Measurements from ENCODE around the gene CCDC169. TPM values are rescaled to one million over a fixed set of nuclear protein-coding genes. Genes with fewer than 3 reads are reported as not detected.

The CCDC169 gene
- total RNA-seq, 6 donors from 2014 or later = 0.20 to 0.74 (median 0.26) TPM; not detected in 3

DNA sequence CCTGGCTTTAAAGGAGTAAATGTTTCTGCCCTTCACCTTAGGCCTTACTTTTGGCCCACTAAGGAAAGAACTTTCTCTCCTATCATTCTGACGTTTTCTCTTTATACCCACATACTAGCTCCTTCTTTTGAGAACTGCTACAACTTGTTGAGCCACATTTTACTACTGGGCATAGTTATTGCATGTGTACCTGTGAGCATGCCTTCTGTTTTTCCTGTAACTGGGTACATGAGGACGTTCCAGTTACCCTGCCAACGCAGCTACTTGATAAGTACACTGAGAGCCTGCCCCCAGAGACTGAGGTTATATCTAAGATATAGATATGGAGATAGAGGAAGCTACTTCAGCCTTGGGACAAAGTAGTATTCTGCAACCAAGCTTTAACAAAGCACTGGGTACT is 3.5 kb downstream of the CCDC169 start:
- no peak overlapping the region for H3K4me3 ChIP-seq
- no peak for DNase-seq
- no peak overlapping the region for H3K27ac ChIP-seq
- 47 to 61% methylated on average over 3 of the region's 3 CpGs for WGBS, 2 donors
- peaks cover 0 to under 1% (median 0%) of the 10 kb centered on the region in 4 donors for H3K9me3 ChIP-seq
- TF ChIP-seq POLR2AphosphoS5 (IDR thresholded peaks at IDR 0.05) = no peak
- no peak for TF ChIP-seq POLR2A (IDR thresholded peaks at IDR 0.05)
- TF ChIP-seq, protein P1, sequence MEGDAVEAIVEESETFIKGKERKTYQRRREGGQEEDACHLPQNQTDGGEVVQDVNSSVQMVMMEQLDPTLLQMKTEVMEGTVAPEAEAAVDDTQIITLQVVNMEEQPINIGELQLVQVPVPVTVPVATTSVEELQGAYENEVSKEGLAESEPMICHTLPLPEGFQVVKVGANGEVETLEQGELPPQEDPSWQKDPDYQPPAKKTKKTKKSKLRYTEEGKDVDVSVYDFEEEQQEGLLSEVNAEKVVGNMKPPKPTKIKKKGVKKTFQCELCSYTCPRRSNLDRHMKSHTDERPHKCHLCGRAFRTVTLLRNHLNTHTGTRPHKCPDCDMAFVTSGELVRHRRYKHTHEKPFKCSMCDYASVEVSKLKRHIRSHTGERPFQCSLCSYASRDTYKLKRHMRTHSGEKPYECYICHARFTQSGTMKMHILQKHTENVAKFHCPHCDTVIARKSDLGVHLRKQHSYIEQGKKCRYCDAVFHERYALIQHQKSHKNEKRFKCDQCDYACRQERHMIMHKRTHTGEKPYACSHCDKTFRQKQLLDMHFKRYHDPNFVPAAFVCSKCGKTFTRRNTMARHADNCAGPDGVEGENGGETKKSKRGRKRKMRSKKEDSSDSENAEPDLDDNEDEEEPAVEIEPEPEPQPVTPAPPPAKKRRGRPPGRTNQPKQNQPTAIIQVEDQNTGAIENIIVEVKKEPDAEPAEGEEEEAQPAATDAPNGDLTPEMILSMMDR (IDR thresholded peaks at IDR 0.05) = no peak
- no peak for TF ChIP-seq EP300 (IDR thresholded peaks at IDR 0.05)
- H3K4me1 ChIP-seq = peaks cover 3 to 9% (median 6%) of the 10 kb centered on the region in 4 donors
- H3K27me3 ChIP-seq = no peaks in the 10 kb centered on the region
- no peaks in the 10 kb centered on the region for H3K36me3 ChIP-seq
- no peak for ATAC-seq (ENCODE audit: low FRiP score in 2 of 2)

DNA sequence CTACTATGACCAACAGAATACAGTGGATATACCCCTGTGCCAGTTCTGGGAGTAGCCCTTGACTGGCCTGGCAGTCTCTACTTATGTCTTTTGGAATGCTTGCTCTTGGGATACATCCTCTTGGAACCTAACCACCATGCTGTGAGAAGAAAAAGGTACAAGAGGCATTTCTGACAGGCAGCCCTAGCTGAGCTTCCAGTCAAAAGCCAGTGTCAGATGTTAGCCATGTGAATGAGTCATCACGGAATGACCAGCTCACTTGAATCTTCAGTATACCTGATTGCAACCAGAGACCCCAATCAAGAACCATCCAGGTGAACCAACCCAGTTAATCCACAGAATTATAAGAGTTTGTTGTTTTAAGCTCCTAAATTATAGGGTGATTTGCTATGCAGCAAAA is 4.1 kb downstream of the CCDC169 start:
- H3K4me3 ChIP-seq = no peak overlapping the region
- 86 to 89% methylated on average over 1 of the region's 1 CpG for WGBS, 2 donors
- DNase-seq (no peak), ATAC-seq (ENCODE audit: low FRiP score in 2 of 2) (no peak)
- TF ChIP-seq POLR2A (IDR thresholded peaks at IDR 0.05) (no peak), POLR2AphosphoS5 (IDR thresholded peaks at IDR 0.05) (no peak), EP300 (IDR thresholded peaks at IDR 0.05) (no peak)
- TF ChIP-seq, protein P1 (IDR thresholded peaks at IDR 0.05) = no peak
- no peaks in the 10 kb centered on the region for H3K36me3 ChIP-seq
- no peaks in the 10 kb centered on the region for H3K27me3 ChIP-seq
- H3K4me1 ChIP-seq = peaks cover 3 to 8% (median 4%) of the 10 kb centered on the region in 4 donors
- H3K27ac ChIP-seq = no peak overlapping the region
- H3K9me3 ChIP-seq = peaks cover 0 to 7% (median 0%) of the 10 kb centered on the region in 4 donors

DNA sequence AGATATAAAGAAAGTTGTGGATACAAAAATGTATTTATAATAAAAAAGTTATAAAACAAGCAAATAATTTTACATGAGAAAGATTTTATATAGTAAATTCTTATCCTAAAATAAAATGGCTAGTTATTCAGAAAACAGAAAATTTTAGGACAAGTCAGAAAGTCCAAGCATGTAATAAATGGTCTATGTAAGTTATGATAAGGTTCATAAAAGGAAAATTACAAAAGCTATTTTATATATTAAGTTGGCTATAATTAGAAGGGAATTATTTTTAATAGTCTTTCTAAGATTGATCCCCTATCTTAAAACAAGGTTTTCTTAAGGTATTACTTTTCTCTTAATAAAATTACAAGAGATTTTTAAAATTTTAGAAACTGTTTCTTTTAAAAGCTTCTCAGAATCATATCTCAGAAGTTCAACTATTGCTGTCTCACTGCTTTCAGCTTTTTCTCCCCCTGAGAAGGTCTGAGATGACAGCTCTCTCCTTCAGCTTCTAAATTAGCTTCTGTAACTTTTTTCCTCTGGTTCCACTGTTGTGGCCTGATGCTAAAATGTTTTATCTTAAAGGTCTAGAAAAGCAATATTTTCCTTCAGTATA is 8.7 kb downstream of the CCDC169 start:
- Histone ChIP-seq H3K4me1 (no peaks in the 10 kb centered on the region), H3K4me3 (no peak overlapping the region), H3K36me3 (no peaks in the 10 kb centered on the region), H3K9me3 (peaks cover 0 to 8% (median 0%) of the 10 kb centered on the region in 4 donors), H3K27me3 (no peaks in the 10 kb centered on the region), H3K27ac (no peak overlapping the region)
- ATAC-seq (ENCODE audit: low FRiP score in 2 of 2) = no peak
- DNase-seq = no peak
- TF ChIP-seq POLR2AphosphoS5 (IDR thresholded peaks at IDR 0.05) (no peak), POLR2A (IDR thresholded peaks at IDR 0.05) (no peak), EP300 (IDR thresholded peaks at IDR 0.05) (no peak)
- TF ChIP-seq, protein P1 (IDR thresholded peaks at IDR 0.05) = no peak

DNA sequence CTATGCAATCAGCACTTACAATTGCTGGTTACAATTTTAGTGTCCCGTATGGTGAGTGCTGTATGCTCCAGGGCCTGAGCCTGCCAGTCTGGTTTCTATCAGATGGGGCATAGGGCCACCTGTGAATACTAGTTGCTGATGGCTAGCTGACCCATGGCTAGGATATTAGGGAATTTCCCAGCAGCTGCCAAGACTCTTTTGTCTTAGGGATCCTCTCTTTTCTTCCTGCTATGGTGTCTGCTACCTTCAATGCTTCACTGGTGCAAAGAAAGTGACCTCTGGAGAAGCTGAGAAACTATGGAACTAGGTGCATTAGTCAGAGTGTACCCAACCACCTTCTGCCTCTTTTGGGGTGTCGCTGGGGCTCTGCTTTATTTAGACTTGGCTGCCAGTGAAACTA is 11.6 kb downstream of the CCDC169 start:
- Histone ChIP-seq H3K4me3 (no peak overlapping the region), H3K27me3 (no peaks in the 10 kb centered on the region), H3K27ac (no peak overlapping the region), H3K4me1 (no peaks in the 10 kb centered on the region), H3K36me3 (no peaks in the 10 kb centered on the region), H3K9me3 (peaks cover 0 to 8% (median 0%) of the 10 kb centered on the region in 4 donors)
- 83 to 95% methylated on average over 2 of the region's 2 CpGs for WGBS, 2 donors
- no peak for DNase-seq
- no peak for ATAC-seq (ENCODE audit: low FRiP score in 2 of 2)
- TF ChIP-seq, protein P1 (IDR thresholded peaks at IDR 0.05) = no peak
- TF ChIP-seq POLR2A (IDR thresholded peaks at IDR 0.05) (no peak), EP300 (IDR thresholded peaks at IDR 0.05) (no peak), POLR2AphosphoS5 (IDR thresholded peaks at IDR 0.05) (no peak)

DNA sequence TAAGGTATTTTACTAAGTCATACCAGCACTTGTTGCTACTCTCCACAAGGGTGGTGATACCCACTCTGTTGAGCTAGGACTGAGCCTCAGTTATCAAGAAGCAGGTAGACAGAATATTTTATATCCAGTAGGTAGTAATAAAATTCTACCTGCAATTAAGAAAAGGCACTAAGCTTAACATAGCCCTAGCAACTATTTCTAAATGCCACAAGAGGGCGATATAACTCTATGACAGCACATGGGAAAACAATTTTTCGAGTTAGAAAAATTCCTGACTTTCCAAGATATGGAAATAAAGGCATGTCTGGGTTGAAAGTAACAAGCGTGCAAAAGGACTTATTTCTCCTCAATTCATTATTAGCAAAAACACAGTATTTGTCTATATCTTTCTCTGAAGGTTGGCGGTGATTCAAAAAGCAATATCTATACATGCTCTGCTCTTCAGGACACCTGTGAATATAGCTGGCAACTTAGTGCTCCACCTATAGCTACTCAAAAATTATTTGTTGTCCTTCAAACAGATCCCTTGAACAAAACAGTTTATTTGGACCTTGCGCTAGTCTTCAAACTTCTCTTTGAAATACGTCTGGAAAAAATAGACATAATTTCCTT is 14.7 kb downstream of the CCDC169 start:
- TF ChIP-seq EP300 (IDR thresholded peaks at IDR 0.05) (no peak), POLR2AphosphoS5 (IDR thresholded peaks at IDR 0.05) (no peak), POLR2A (IDR thresholded peaks at IDR 0.05) (no peak)
- TF ChIP-seq, protein P1 (IDR thresholded peaks at IDR 0.05) = peak; percentile 42 to 72 (median 58)
- ATAC-seq (ENCODE audit: low FRiP score in 2 of 2) = peak; percentile 61 to 68
- Histone ChIP-seq H3K4me3 (no peak overlapping the region), H3K27me3 (no peaks in the 10 kb centered on the region), H3K27ac (no peak overlapping the region), H3K36me3 (no peaks in the 10 kb centered on the region), H3K4me1 (no peaks in the 10 kb centered on the region), H3K9me3 (no peaks in the 10 kb centered on the region)
- DNase-seq = no peak
- 42 to 46% methylated on average over 6 of the region's 6 CpGs for WGBS, 2 donors
